ENCODE measurements around the gene ABT1. TPM values are rescaled to one million over a fixed set of nuclear protein-coding genes. Genes with fewer than 3 reads are reported as not detected.

ABT1 gene
- total RNA-seq, 2 donors from 2014 or later = 15.7 to 19.7 TPM

- WGBS = 80% methylated on average over 3 of the region's 3 CpGs
- Histone ChIP-seq H3K9me3 (no peaks in the 10 kb centered on the region), H3K4me3 (no peak overlapping the region), H3K4me1 (replicated peaks) (peaks cover 7% of the 10 kb centered on the region), H3K27ac (no peak overlapping the region), H3K36me3 (no peaks in the 10 kb centered on the region), H3K27me3 (replicated peaks; ENCODE audit: insufficient read depth) (no peaks in the 10 kb centered on the region)
- intact Hi-C loops (cut with DNase I) = no loop called here
- no peak for DNase-seq (ENCODE audit: low spot score)
- no peak for TF ChIP-seq CTCF (IDR thresholded peaks at IDR 0.05)
These were observed 5.5 kb downstream of the ABT1 start for GRCh38 chr6:26602262-26602661.

GRCh38 chr6:26604026-26604425, 7.3 kb downstream of the ABT1 start:
- 52% methylated on average over 3 of the region's 3 CpGs for WGBS
- TF ChIP-seq POLR2A (IDR thresholded peaks at IDR 0.05) (no peak), CTCF (IDR thresholded peaks at IDR 0.05) (no peak), POLR2AphosphoS5 (IDR thresholded peaks at IDR 0.05) (no peak)
- intact Hi-C loops (cut with DNase I) = no loop called here
- H3K27me3 ChIP-seq (replicated peaks; ENCODE audit: insufficient read depth) = no peaks in the 10 kb centered on the region
- H3K4me1 ChIP-seq (replicated peaks) = no peaks in the 10 kb centered on the region
- H3K4me3 ChIP-seq = no peak overlapping the region
- H3K9me3 ChIP-seq = no peaks in the 10 kb centered on the region
- no peaks in the 10 kb centered on the region for H3K36me3 ChIP-seq
- H3K27ac ChIP-seq = no peak overlapping the region
- DNase-seq (ENCODE audit: low spot score) = no peak

GRCh38 chr6:26604797-26605196, 8.0 kb downstream of the ABT1 start:
- H3K27ac ChIP-seq = no peak overlapping the region
- no peak for DNase-seq (ENCODE audit: low spot score)
- 62% methylated on average over 3 of the region's 3 CpGs for WGBS
- no peak overlapping the region for H3K4me3 ChIP-seq
- no peaks in the 10 kb centered on the region for H3K4me1 ChIP-seq (replicated peaks)
- no peaks in the 10 kb centered on the region for H3K27me3 ChIP-seq (replicated peaks; ENCODE audit: insufficient read depth)
- no peaks in the 10 kb centered on the region for H3K9me3 ChIP-seq
- intact Hi-C loops (cut with DNase I) = loop anchor here (5.0 kb wide), 1 partner anchor 473 kb away; no protein-coding TSS in a partner anchor
- no peak for TF ChIP-seq CTCF (IDR thresholded peaks at IDR 0.05)
- TF ChIP-seq POLR2A (IDR thresholded peaks at IDR 0.05) = no peak
- TF ChIP-seq POLR2AphosphoS5 (IDR thresholded peaks at IDR 0.05) = no peak
- no peaks in the 10 kb centered on the region for H3K36me3 ChIP-seq

GRCh38 chr6:26607434-26608230, 10.9 kb downstream of the ABT1 start:
- H3K36me3 ChIP-seq = no peaks in the 10 kb centered on the region
- 53% methylated on average over 7 of the region's 7 CpGs for WGBS
- intact Hi-C loops (cut with DNase I) = loop anchor here (5.0 kb wide), 1 partner anchor 470 kb away; no protein-coding TSS in a partner anchor
- H3K27ac ChIP-seq = no peak overlapping the region
- no peaks in the 10 kb centered on the region for H3K4me1 ChIP-seq (replicated peaks)
- peak; percentile 55 for DNase-seq (ENCODE audit: low spot score)
- TF ChIP-seq POLR2AphosphoS5 (IDR thresholded peaks at IDR 0.05) = peak; percentile 24
- peak; percentile 15 to 68 (median 50) for TF ChIP-seq CTCF (IDR thresholded peaks at IDR 0.05)
- no peak for TF ChIP-seq POLR2A (IDR thresholded peaks at IDR 0.05)
- no peaks in the 10 kb centered on the region for H3K27me3 ChIP-seq (replicated peaks; ENCODE audit: insufficient read depth)
- no peaks in the 10 kb centered on the region for H3K9me3 ChIP-seq
- H3K4me3 ChIP-seq = no peak overlapping the region

- TF ChIP-seq CTCF (IDR thresholded peaks at IDR 0.05) (no peak), POLR2A (IDR thresholded peaks at IDR 0.05) (no peak), POLR2AphosphoS5 (IDR thresholded peaks at IDR 0.05) (no peak)
- WGBS = 47% methylated on average over 3 of the region's 3 CpGs
- intact Hi-C loops (cut with DNase I) = loop anchor here (5.0 kb wide), 1 partner anchor 468 kb away; no protein-coding TSS in a partner anchor
These were observed 12.7 kb downstream of the ABT1 start for GRCh38 chr6:26609463-26609862.

More at GRCh38 chr6:26609463-26609862, 12.7 kb downstream of the ABT1 start:
- no peaks in the 10 kb centered on the region for H3K36me3 ChIP-seq
- H3K4me3 ChIP-seq = no peak overlapping the region
- no peak overlapping the region for H3K27ac ChIP-seq
- H3K9me3 ChIP-seq = no peaks in the 10 kb centered on the region
- peaks cover 9% of the 10 kb centered on the region for H3K27me3 ChIP-seq (replicated peaks; ENCODE audit: insufficient read depth)
- no peaks in the 10 kb centered on the region for H3K4me1 ChIP-seq (replicated peaks)
- DNase-seq (ENCODE audit: low spot score) = no peak

All from prostate gland (tissue), 2 donors.